Mesenchymal stem cell (in vitro differentiated cells and primary cell): Measurements from ENCODE around the gene NRBF2. TPM values are rescaled to one million over a fixed set of nuclear protein-coding genes. Genes with fewer than 3 reads are reported as not detected.
"Not testable (repeated sequence)": the region's sequence is repeated elsewhere in the genome, so short reads cannot be mapped to it uniquely, and the experiment has no call there.

ENCODE experiments used
- DNase-seq: peaks from one replicate; pipeline ENCODE4 v3.0.0-alpha.2; 2013
- H2AFZ ChIP-seq: one replicate; pipeline ENCODE4 v1.6.1; 2013; ENCODE audit warnings: low read depth, mild to moderate bottlenecking, control low read depth, inconsistent platforms, low read length, moderate library complexity
- H2AK5ac ChIP-seq: 2 replicates; pipeline ENCODE4 v1.6.1; 2013; ENCODE audit warnings: low read length, moderate library complexity, mild to moderate bottlenecking, inconsistent platforms; ENCODE audit not compliant: severe bottlenecking
- H2BK120ac ChIP-seq: one replicate; pipeline ENCODE4 v1.6.1; 2013; ENCODE audit warnings: low read depth, mild to moderate bottlenecking, inconsistent platforms, low read length, moderate library complexity
- H2BK12ac ChIP-seq, 2 experiments: one replicate each; pipeline ENCODE4 v1.6.1; 2013; ENCODE audit warnings: inconsistent platforms in 2 of 2, low read length in 2 of 2, mild to moderate bottlenecking in 2 of 2, moderate library complexity in 2 of 2, control low read depth in 1 of 2
- H2BK15ac ChIP-seq: one replicate; pipeline ENCODE4 v1.6.1; 2013; ENCODE audit warnings: mild to moderate bottlenecking, low read depth, inconsistent platforms; ENCODE audit not compliant: poor library complexity, severe bottlenecking
- H2BK5ac ChIP-seq: 2 replicates; pipeline ENCODE4 v1.6.1; 2013; ENCODE audit warnings: low read depth, mild to moderate bottlenecking, low read length, control low read depth, inconsistent platforms; ENCODE audit not compliant: poor library complexity, severe bottlenecking
- H3K14ac ChIP-seq, 2 experiments: one replicate each; pipeline ENCODE4 v1.6.1; 2013; ENCODE audit warnings: inconsistent platforms in 2 of 2, low read length in 2 of 2, control low read depth in 1 of 2, mild to moderate bottlenecking in 1 of 2, moderate library complexity in 1 of 2
- H3K18ac ChIP-seq, 2 experiments: one replicate each; pipeline ENCODE4 v1.6.1; 2013; ENCODE audit warnings: inconsistent platforms in 2 of 2, low read length in 2 of 2, control low read depth in 1 of 2, low read depth in 1 of 2, mild to moderate bottlenecking in 1 of 2
- H3K23ac ChIP-seq, 2 experiments: one replicate each; pipeline ENCODE4 v1.6.1; 2013; ENCODE audit warnings: inconsistent platforms in 2 of 2, low read length in 2 of 2, mild to moderate bottlenecking in 2 of 2, moderate library complexity in 2 of 2, control low read depth in 1 of 2
- H3K27ac ChIP-seq: 2 replicates; pipeline ENCODE4 v1.5.1; 2013; ENCODE audit warnings: mild to moderate bottlenecking, moderate library complexity, low read length, control low read depth, inconsistent platforms; ENCODE audit not compliant: poor library complexity, severe bottlenecking
- H3K27me3 ChIP-seq, 2 experiments: 2 replicates each; pipeline versions ENCODE4 v1.6.1 to v1.7.0; 2013; ENCODE audit warnings: low read length in 2 of 2, mild to moderate bottlenecking in 2 of 2, moderate library complexity in 2 of 2, control low read depth in 1 of 2, inconsistent platforms in 1 of 2; ENCODE audit not compliant: control insufficient read depth in 1 of 2, insufficient read depth in 1 of 2
- H3K36me3 ChIP-seq, 2 experiments: 2 replicates each; pipeline versions ENCODE4 v1.6.1 to v1.7.0; 2013; ENCODE audit warnings: low read length in 2 of 2, control low read depth in 1 of 2, inconsistent platforms in 1 of 2, low read depth in 1 of 2, mild to moderate bottlenecking in 1 of 2; ENCODE audit not compliant: insufficient read depth in 2 of 2, control insufficient read depth in 1 of 2
- H3K4ac ChIP-seq, 2 experiments: one replicate each; pipeline ENCODE4 v1.6.1; 2013; ENCODE audit warnings: inconsistent platforms in 2 of 2, low read length in 2 of 2, mild to moderate bottlenecking in 2 of 2, moderate library complexity in 2 of 2, control low read depth in 1 of 2, low read depth in 1 of 2
- H3K4me1 ChIP-seq: 2 replicates; pipeline ENCODE4 v1.6.1; 2013; ENCODE audit warnings: low read depth, low read length, control low read depth; ENCODE audit not compliant: control insufficient read depth, insufficient read depth
- H3K4me2 ChIP-seq: 2 replicates; pipeline ENCODE4 v1.6.1; 2013; ENCODE audit warnings: low read length, mild to moderate bottlenecking, inconsistent platforms; ENCODE audit not compliant: poor library complexity, severe bottlenecking
- H3K4me3 ChIP-seq, 2 experiments: 2 replicates each; pipeline versions ENCODE4 v1.5.1 to v1.7.0; 2013; ENCODE audit warnings: low read length in 2 of 2, mild to moderate bottlenecking in 2 of 2, control low read depth in 1 of 2, low read depth in 1 of 2; ENCODE audit not compliant: insufficient read depth in 1 of 2
- H3K79me1 ChIP-seq: replicated peaks from 2 replicates; pipeline ENCODE4 v1.6.1; 2013; ENCODE audit warnings: mild to moderate bottlenecking, control low read depth, low read length, inconsistent platforms; ENCODE audit not compliant: poor library complexity, severe bottlenecking
- H3K9ac ChIP-seq: 2 replicates; pipeline ENCODE4 v1.7.0; 2013; ENCODE audit warnings: mild to moderate bottlenecking, low read length, moderate library complexity
- H3K9me3 ChIP-seq: 2 replicates; pipeline ENCODE4 v1.7.0; 2013; ENCODE audit warnings: mild to moderate bottlenecking, low read length; ENCODE audit not compliant: control insufficient read depth
- H4K8ac ChIP-seq: one replicate; pipeline ENCODE4 v1.6.1; 2013; ENCODE audit warnings: inconsistent platforms, mild to moderate bottlenecking, low read length, moderate library complexity
- H4K91ac ChIP-seq: one replicate; pipeline ENCODE4 v1.6.1; 2013; ENCODE audit warnings: mild to moderate bottlenecking, low read length, inconsistent platforms
- WGBS: methylation state at CpG from one replicate; pipeline ENCODE4 v1.1.7; 2013; ENCODE audit warnings: mixed read lengths; 5-methylcytosine and 5-hydroxymethylcytosine counted together
- polyA plus RNA-seq, 2 experiments: library from polyadenylated mRNA; stranded (reverse); fragments of 200-250 nt; gene quantifications; one replicate each; pipeline ENCODE4 v1.2.3, GENCODE V29; 2013

The NRBF2 gene
- 42.8 TPM for polyA plus RNA-seq (2013, experiment 1 of 2)
- polyA plus RNA-seq (2013, experiment 2 of 2) = 42.3 TPM

DNA sequence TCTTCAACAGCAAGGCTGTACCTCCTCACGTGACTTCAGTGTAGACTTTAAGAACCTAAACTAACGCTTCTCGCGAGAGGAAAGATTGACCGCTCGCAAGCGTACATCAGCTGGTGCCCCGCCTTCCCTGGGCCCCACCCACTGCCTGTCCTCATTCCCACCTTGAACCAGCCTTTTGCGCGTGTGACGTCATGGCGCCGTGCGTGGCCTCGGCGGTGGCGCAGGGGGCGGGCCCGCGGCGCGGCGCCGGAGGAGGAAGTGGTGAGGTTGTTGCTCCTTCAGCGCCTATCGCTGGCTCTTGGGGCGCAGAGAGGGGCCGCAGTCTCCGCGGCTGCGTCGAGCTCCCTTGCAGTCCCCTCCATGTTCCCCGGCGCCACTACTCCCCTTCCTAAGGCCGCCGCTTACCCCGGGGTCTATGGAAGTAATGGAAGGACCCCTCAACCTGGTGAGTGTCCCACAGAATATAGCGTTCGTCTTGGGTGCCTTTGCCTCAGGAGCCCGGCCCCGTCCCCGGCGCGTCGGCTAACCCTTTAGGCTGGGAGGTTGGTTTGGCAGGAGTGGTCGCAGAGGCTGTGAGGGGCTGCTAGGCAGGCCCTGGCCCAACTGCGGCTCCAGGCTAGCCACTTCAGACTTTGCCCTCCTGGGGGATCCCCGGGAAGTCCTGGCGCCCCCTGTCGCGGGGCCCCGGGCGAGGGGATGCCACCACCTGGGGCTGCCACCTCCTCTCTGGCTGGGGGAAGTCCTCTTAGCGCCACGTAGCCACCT, at the start of gene NRBF2:
Gene NRBF2, plus strand, starts transcription at position 273 of the 765 bp plus-strand sequence. Its CDS starts 143 bp downstream, at position 416.
- H3K18ac ChIP-seq = peak within 1 kb of the TSS; percentile 96 to 99
- H3K27ac ChIP-seq = peak within 1 kb of the TSS; percentile 87
- peak within 1 kb of the TSS; percentile 87 for H2BK15ac ChIP-seq
- H3K4me3 ChIP-seq = peak within 1 kb of the TSS; percentile 79 to 94
- peak within 1 kb of the TSS; percentile 96 to 98 for H3K23ac ChIP-seq
- H3K9me3 ChIP-seq = no peaks in the 10 kb centered on the region
- WGBS = under 1% methylated on average over 49 of the region's 55 CpGs
- H3K14ac ChIP-seq = peak within 1 kb of the TSS; percentile 23 to 57
- H2BK120ac ChIP-seq = peak within 1 kb of the TSS; percentile 89
- peak within 1 kb of the TSS; percentile 93 for H4K8ac ChIP-seq
- H3K9ac ChIP-seq = peak within 1 kb of the TSS; percentile 99
- peaks cover 10% of the 10 kb centered on the region for H3K4me1 ChIP-seq
- peaks cover 0 to 13% of the 10 kb centered on the region in 2 experiments for H3K36me3 ChIP-seq
- peak within 1 kb of the TSS; percentile 84 for H3K4me2 ChIP-seq
- no peak within 1 kb of the TSS for H2AK5ac ChIP-seq
- H2BK12ac ChIP-seq = peak within 1 kb of the TSS; percentile 45 to 66
- H3K79me1 ChIP-seq = no peaks in the 10 kb centered on the region
- H2AFZ ChIP-seq = peak within 1 kb of the TSS; percentile 93
- no peaks in the 10 kb centered on the region for H3K27me3 ChIP-seq
- H3K4ac ChIP-seq = peak within 1 kb of the TSS; percentile 95 to 97
- H4K91ac ChIP-seq = peak within 1 kb of the TSS; percentile 89
- peak within 1 kb of the TSS; percentile 61 for H2BK5ac ChIP-seq
- peak; percentile 96 for DNase-seq

DNA sequence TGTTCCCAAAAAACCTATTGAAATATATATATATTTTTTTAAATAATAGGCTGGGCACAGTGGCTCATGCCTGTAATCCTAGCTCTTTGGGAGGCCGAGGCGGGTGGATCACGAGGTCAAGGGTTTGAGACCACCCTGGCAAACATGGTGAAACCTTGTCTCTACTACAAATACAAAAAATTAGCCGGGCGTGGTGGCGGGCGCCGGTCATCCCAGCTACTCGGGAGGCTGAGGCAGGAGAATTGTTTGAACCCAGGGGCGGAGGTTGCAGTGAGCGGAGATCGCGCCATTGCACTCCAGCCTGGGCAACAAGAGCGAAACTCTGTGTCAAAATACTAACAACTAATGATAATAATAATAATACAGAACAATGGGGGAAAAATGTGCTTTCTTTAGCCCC, 49.7 kb upstream of the NRBF2 start:
- not testable (repeated sequence) for H3K27ac ChIP-seq, H3K14ac ChIP-seq, H3K4me2 ChIP-seq, H3K4me3 ChIP-seq, H3K4ac ChIP-seq, H2BK5ac ChIP-seq, H4K8ac ChIP-seq, H2BK12ac ChIP-seq, H3K9me3 ChIP-seq, H3K23ac ChIP-seq, H3K27me3 ChIP-seq, H3K36me3 ChIP-seq, H4K91ac ChIP-seq, H3K4me1 ChIP-seq, DNase-seq, H2AFZ ChIP-seq, H3K18ac ChIP-seq, H2AK5ac ChIP-seq, H3K79me1 ChIP-seq, H3K9ac ChIP-seq, H2BK15ac ChIP-seq, H2BK120ac ChIP-seq
- WGBS = 88% methylated on average over 9 of the region's 14 CpGs

DNA sequence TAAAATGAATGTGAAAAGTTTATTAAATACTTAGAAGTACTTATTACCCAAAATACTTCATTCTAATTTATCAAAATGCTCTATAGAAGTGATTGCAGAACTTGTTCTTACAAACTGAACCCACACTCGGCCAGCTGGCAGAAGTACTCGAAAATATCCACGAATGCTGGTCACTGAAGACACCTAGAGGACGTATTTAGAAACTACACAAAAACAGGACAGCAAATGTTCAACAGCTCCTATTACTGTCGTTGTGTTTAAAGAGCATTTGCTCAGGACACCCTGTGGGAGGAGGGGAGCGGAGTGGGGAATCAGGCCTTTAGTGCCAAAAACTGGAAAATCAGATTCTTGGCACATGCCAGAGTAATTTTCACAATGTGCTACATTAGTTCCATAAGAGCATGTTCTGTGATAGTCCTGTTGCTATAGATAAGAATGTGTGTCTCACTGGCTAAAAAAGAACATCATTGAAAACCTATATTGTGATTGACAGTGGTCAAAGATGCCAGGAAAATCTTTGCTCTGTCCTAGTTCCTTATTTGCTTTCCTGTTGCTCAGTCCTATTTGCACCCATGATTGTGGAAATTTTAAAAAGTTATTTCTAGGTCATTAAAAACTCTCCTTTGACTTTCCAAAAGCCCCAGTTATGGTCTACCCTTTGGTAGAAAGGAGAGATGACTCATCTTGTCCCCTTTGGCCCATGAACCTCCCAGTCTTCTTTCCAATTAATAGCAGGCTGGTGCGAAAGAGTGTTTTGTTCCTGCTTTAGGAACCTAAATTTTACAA, 49.0 kb upstream of the NRBF2 start:
- Histone ChIP-seq H3K9me3 (no peaks in the 10 kb centered on the region), H2AK5ac (no peak overlapping the region), H3K4me2 (no peak overlapping the region), H3K27ac (peak overlapping the region; percentile 38), H3K4ac (no peak overlapping the region), H3K27me3 (peaks cover 0 to 3% of the 10 kb centered on the region in 2 experiments), H4K91ac (no peak overlapping the region), H3K9ac (peak overlapping the region; percentile 53), H2BK120ac (no peak overlapping the region), H3K23ac (no peak overlapping the region), H2BK5ac (no peak overlapping the region), H3K18ac (no peak overlapping the region), H2AFZ (no peak overlapping the region), H3K4me1 (no peaks in the 10 kb centered on the region), H2BK12ac (no peak overlapping the region), H2BK15ac (no peak overlapping the region), H3K36me3 (no peaks in the 10 kb centered on the region), H4K8ac (no peak overlapping the region), H3K4me3 (no peak overlapping the region), H3K79me1 (no peaks in the 10 kb centered on the region), H3K14ac (no peak overlapping the region)
- peak; percentile 72 for DNase-seq
- 18% methylated on average over 6 of the region's 7 CpGs for WGBS
